ENCODE measurements around the gene EXOC6.
"Not testable (repeated sequence)": the region's sequence is repeated elsewhere in the genome, so short reads cannot be mapped to it uniquely, and the experiment has no call there.

EXOC6 gene

GRCh38 chr10:93083743-93084539 lies 235.6 kb downstream of the EXOC6 start:
- no peak for DNase-seq

- no peak for DNase-seq
Observed at GRCh38 chr10:93085272-93085859, 237.0 kb downstream of the EXOC6 start.

- no peak for DNase-seq
Observed at GRCh38 chr10:93086289-93086688, 238.0 kb downstream of the EXOC6 start.

GRCh38 chr10:93087846-93088245 lies 239.5 kb downstream of the EXOC6 start:
- DNase-seq: no peak

- no peak for DNase-seq
Observed at GRCh38 chr10:93088466-93088865, 240.1 kb downstream of the EXOC6 start.

- no peak for DNase-seq
Observed at GRCh38 chr10:93090619-93091018, 242.3 kb downstream of the EXOC6 start.

DNA sequence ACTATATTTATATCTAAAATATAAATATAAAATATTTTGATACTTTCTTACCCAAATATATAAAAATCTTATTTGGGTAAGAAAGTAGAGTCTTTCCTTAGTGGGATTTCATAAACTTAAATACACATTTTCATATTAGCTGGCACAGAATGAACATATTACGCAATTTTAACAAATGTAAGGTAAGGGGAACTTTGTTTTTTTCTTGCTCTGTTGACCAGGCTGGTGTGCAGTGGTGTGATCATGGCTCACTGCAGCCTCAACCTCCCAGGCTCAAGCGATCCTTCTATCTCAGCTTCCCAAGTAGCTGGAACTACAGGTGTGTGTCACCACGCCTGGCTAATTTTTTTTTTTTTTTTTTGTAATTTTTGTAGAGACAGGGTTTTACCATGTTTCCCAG lies 243.6 kb downstream of the EXOC6 start:
- DNase-seq: no peak

DNA sequence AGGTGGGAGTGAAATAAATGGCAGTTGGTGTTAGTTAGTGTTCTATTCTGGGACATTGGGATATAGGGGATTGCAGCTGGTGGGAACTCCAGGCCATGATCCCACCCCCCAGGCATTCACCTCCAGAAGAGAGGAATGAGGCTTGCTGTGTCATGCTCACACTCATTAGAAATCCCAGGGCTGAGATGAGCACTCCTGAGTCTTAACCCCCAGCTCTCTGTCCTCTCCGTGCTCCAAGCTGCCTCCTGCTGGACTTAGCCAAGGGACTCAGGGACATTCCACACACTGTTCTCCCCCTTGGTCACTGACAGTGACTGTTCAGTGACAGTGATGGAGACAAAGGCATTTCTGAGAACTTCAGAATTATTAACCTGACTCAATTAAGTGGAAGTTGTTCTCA lies 246.9 kb downstream of the EXOC6 start:
- no peak for DNase-seq

DNA sequence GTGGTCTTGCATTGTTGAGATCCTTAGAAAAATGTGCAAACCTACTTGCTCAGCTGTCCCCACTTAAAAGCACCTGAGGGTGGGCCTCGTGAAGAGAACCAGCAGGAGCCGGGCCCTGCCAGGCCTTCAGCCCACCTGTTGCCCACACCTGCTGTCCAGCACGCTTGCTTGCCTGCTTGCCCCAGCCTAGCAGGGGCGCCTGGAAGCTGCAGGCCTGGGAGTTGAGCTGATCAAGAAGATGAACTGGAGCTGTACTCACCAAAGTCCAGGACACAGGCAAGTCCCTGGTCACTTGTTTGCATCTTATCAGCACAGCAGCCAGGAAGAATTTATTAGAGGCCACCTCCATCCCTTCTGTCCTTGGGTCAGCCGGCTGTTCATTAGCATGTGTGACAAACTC lies 248.6 kb downstream of the EXOC6 start:
- DNase-seq: no peak

- no peak for DNase-seq
Observed at GRCh38 chr10:93097386-93097785, 249.1 kb downstream of the EXOC6 start.

DNA sequence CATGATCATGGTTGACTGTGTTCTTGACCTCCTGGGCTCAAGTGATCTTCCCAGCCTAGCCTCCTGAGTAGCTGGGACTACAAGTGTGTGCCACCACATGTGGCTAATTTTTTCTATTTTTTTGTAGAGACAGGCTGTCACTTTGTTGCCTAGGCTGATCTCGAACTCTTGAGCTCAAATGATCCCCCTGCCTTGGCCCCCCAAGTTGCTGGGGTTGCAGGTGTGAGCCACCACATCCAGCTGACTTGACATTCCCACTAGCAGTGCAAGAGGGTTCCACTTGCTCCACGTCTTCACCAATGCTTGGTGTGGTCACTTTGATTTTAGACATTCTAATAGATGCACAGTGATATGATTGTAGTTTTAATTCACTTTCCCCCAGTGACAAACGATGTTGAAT lies 250.5 kb downstream of the EXOC6 start:
- no peak for DNase-seq

GRCh38 chr10:93099670-93100069 lies 251.3 kb downstream of the EXOC6 start:
- no peak for DNase-seq

GRCh38 chr10:93101148-93101547 lies 252.8 kb downstream of the EXOC6 start:
- DNase-seq: not testable (repeated sequence)

DNA sequence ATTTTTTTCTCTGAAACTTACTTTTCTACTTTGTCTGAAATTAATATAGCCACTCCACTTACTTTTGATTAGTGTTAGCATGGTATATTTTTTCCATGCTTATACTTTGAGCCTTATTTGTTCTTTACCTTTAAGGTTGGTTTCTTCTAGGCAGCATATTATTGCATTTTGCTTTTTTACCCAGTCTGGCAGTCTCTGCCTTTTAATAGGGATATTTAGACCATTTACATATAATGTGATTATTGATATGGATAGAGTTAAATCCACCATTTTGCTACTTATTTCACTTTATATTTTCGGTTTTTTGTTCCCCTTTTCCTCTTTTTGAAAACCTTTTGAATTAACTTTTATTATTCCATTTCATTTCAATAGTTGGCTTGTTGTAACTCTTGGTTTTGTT lies 255.6 kb downstream of the EXOC6 start:
- DNase-seq: no peak

- peak; percentile 80 for DNase-seq
Observed at GRCh38 chr10:93106631-93107072, 258.3 kb downstream of the EXOC6 start.

All from fibroblast of upper back skin (primary cell).